ENCODE results near the gene ALPL.

DNA sequence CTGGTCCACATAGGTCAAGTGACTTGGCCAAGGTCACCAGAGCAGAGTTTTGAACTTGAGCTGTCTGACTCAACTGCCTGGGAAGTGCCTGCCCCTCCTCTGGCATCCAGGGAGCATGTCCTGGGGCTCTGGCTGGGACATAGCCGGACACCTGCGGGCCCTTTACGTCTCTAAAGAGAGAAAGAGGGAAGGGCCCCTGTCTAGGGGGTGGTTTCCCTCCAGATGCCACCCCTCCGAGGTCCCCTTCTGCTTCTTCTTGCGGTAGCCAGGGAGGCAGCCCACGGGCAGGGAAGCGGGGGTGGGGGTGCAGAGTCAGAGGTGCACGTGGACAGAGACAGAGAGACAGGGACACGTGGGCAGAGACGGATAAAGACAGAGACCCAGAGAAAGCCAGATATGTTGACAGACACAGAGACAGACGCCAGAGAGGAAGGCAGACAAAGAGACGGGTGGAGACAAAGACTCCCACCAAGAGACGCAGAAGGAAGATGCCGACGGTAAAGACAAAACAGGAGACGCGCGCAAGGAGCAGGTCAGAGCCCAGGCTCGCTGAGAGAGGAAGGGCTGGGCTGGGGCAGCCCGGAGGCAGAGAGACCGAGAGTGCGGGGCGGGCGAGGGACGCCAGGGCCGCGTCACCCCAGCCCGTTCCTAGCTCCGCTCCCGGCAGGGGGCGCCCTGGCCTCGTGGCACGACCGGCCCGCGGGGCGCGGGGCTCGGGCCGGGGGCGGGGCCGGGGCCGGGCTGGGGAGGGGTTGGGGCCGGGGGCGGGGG is 458 bp upstream of the ALPL start:
- TF ChIP-seq GLIS2 (tag by site-specific recombination; IDR thresholded peaks at IDR 0.05), result no peak
- TF ChIP-seq ZNF561 (tag by site-specific recombination; IDR thresholded peaks at IDR 0.05; ENCODE audit: borderline replicate concordance), result no peak
- TF ChIP-seq ZNF184 (tag by site-specific recombination; IDR thresholded peaks at IDR 0.05), result no peak
- TF ChIP-seq, protein P1, sequence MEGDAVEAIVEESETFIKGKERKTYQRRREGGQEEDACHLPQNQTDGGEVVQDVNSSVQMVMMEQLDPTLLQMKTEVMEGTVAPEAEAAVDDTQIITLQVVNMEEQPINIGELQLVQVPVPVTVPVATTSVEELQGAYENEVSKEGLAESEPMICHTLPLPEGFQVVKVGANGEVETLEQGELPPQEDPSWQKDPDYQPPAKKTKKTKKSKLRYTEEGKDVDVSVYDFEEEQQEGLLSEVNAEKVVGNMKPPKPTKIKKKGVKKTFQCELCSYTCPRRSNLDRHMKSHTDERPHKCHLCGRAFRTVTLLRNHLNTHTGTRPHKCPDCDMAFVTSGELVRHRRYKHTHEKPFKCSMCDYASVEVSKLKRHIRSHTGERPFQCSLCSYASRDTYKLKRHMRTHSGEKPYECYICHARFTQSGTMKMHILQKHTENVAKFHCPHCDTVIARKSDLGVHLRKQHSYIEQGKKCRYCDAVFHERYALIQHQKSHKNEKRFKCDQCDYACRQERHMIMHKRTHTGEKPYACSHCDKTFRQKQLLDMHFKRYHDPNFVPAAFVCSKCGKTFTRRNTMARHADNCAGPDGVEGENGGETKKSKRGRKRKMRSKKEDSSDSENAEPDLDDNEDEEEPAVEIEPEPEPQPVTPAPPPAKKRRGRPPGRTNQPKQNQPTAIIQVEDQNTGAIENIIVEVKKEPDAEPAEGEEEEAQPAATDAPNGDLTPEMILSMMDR (tag by site-specific recombination; IDR thresholded peaks at IDR 0.05), result peak; percentile 55; the same call in 1 of the 2 replicates
- TF ChIP-seq ZNF274 (IDR thresholded peaks at IDR 0.05; ENCODE audit: low read length), result no peak
- no peak for TF ChIP-seq ZNF274 (tag by site-specific recombination; IDR thresholded peaks at IDR 0.05; ENCODE audit: borderline replicate concordance)
- no peak for TF ChIP-seq HOXA7 (CRISPR knock-in tag; IDR thresholded peaks at IDR 0.05; ENCODE audit: borderline replicate concordance)
- TF ChIP-seq ZNF133 (tag by site-specific recombination; IDR thresholded peaks at IDR 0.05), result no peak
- no peak for TF ChIP-seq ZNF174 (tag by site-specific recombination; IDR thresholded peaks at IDR 0.05)
- TF ChIP-seq, protein P2, sequence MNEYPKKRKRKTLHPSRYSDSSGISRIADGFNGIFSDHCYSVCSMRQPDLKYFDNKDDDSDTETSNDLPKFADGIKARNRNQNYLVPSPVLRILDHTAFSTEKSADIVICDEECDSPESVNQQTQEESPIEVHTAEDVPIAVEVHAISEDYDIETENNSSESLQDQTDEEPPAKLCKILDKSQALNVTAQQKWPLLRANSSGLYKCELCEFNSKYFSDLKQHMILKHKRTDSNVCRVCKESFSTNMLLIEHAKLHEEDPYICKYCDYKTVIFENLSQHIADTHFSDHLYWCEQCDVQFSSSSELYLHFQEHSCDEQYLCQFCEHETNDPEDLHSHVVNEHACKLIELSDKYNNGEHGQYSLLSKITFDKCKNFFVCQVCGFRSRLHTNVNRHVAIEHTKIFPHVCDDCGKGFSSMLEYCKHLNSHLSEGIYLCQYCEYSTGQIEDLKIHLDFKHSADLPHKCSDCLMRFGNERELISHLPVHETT (tag by site-specific recombination; IDR thresholded peaks at IDR 0.05), result no peak
- TF ChIP-seq ZFP37 (tag by site-specific recombination; IDR thresholded peaks at IDR 0.05), result no peak
